Karpas-422 (cell line): ENCODE measurements around the gene SPTLC2. TPM values are rescaled to one million over a fixed set of nuclear protein-coding genes. Genes with fewer than 3 reads are reported as not detected.

Source experiments
- DNase-seq: peaks from one replicate; pipeline ENCODE4 v3.0.0-alpha.2; 2015
- H2AFZ ChIP-seq: fragments of 200-600 bp; sonication (generic); 2 replicates; pipeline ENCODE4 v1.6.1; 2014; ENCODE audit warnings: antibody characterized with exemption, low read length, mixed read lengths
- H3K27ac ChIP-seq: fragments of 200-600 bp; sonication (generic); 2 replicates; pipeline ENCODE4 v1.5.1; 2014; ENCODE audit warnings: mild to moderate bottlenecking, low read length, moderate library complexity
- H3K27me3 ChIP-seq: fragments of 200-600 bp; sonication (generic); 2 replicates; pipeline ENCODE4 v1.6.1; 2014; ENCODE audit warnings: low read length, mixed read lengths
- H3K36me3 ChIP-seq: fragments of 200-600 bp; sonication (generic); 2 replicates; pipeline ENCODE4 v1.6.1; 2014; ENCODE audit warnings: low read length, mixed read lengths; ENCODE audit not compliant: insufficient read depth
- H3K4me1 ChIP-seq: fragments of 200-600 bp; sonication (generic); 2 replicates; pipeline ENCODE4 v1.6.1; 2014; ENCODE audit warnings: mild to moderate bottlenecking, low read length, mixed read lengths
- H3K4me2 ChIP-seq: fragments of 200-600 bp; sonication (generic); 2 replicates; pipeline ENCODE4 v1.6.1; 2014; ENCODE audit warnings: low read length, low read depth, mild to moderate bottlenecking; ENCODE audit not compliant: poor library complexity, severe bottlenecking
- H3K4me3 ChIP-seq: fragments of 200-600 bp; sonication (generic); 2 replicates; pipeline ENCODE4 v1.5.1; 2014; ENCODE audit warnings: mild to moderate bottlenecking, antibody characterized with exemption, low read length, mixed read lengths
- H3K79me2 ChIP-seq: fragments of 200-600 bp; sonication (generic); 2 replicates; pipeline ENCODE4 v1.6.1; 2014; ENCODE audit warnings: mild to moderate bottlenecking, low read length, mixed read lengths
- H3K9ac ChIP-seq: fragments of 200-600 bp; sonication (generic); 2 replicates; pipeline ENCODE4 v1.6.0; 2014; ENCODE audit warnings: low read length
- H3K9me2 ChIP-seq: fragments of 200-600 bp; sonication (generic), shearing (Covaris generic); replicated peaks from 2 replicates; pipeline ENCODE4 v1.6.0; 2014; ENCODE audit warnings: mild to moderate bottlenecking, low read length, moderate library complexity; ENCODE audit not compliant: insufficient read depth
- H3K9me3 ChIP-seq: fragments of 300-700, 200-600 bp; sonication (generic); 2 replicates; pipeline ENCODE4 v1.6.1; 2014; ENCODE audit warnings: low read length, mixed read lengths
- H4K20me1 ChIP-seq: fragments of 200-600 bp; sonication (generic); 2 replicates; pipeline ENCODE4 v1.6.1; 2014; ENCODE audit warnings: mild to moderate bottlenecking, antibody characterized with exemption, low read length, low read depth; ENCODE audit not compliant: insufficient read depth
- total RNA-seq: library from RNA; depleted of rRNA; stranded (reverse); fragments of >200 nt; shearing (Covaris generic); gene quantifications from 2 replicates; pipeline ENCODE4 v1.2.3, GENCODE V29; 2014; ENCODE audit warnings: low replicate concordance

SPTLC2 gene
- total RNA-seq, 1 experiment from 2014 or later = 97.0 TPM

DNA sequence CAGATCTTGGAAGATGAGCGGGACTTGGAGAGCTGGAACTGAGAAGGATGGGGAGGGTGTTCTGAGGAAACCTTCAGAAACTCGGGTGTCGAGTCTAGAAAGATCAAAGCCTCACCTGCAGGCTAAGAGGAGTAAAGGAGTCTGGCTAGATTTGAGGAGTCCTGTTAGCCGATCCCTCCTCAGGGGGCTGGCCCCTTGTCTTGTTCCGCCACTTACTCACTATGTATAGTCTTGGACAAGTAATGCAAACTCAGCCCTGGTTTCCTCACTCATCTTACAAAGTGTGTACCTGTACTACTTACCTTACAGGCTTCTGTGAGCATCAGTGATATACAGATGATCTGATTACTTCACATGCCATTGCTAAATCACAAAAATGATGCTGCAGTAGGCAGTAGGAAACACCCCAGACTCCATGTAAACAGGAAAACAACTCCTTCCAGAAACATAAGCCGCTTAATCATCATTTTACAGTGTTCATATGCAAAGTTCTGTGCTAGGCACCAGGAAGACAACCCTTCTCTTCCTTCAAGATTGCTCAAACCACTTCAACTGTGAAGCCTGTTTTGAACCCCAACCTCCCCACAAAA lies 2.0 kb upstream of the SPTLC2 start:
- DNase-seq = no peak
- Histone ChIP-seq H2AFZ (peak overlapping the region; percentile 5; the same call in 1 of the 2 replicates), H3K4me3 (no peak overlapping the region)

DNA sequence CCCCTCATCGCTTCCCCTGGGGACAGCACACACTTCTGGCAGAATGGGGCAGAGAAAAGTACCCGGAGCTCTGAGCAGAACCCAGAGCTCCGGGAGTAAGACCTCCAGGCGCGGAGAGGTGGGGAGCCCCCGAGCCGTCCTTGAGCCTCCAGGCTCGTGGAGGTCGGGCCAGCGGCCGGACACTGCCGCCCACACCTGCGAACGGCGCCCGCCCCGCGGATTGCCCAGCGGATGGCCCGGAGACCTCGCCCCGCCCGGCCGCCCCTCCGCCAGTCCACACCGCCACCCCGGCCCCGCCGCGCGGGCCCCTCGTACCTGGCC lies 344 bp downstream of the SPTLC2 start:
- peaks cover 4% of the 10 kb centered on the region; the same call in 1 of the 2 replicates for H3K36me3 ChIP-seq
- no peak overlapping the region; the same call in 1 of the 2 replicates for H2AFZ ChIP-seq

More for the DNA sequence above, 2.0 kb upstream of the SPTLC2 start:
- H3K4me2 ChIP-seq = no peak overlapping the region
- H3K9me3 ChIP-seq = no peaks in the 10 kb centered on the region
- H3K36me3 ChIP-seq = peaks cover 4% of the 10 kb centered on the region; the same call in 1 of the 2 replicates
- no peaks in the 10 kb centered on the region for H3K27me3 ChIP-seq
- H3K4me1 ChIP-seq = peaks cover 24% of the 10 kb centered on the region
- peaks cover 2% of the 10 kb centered on the region; the same call in 1 of the 2 replicates for H4K20me1 ChIP-seq
- peaks cover 26% of the 10 kb centered on the region for H3K79me2 ChIP-seq
- no peak overlapping the region for H3K27ac ChIP-seq
- H3K9ac ChIP-seq = no peak overlapping the region
- no peaks in the 10 kb centered on the region for H3K9me2 ChIP-seq

DNA sequence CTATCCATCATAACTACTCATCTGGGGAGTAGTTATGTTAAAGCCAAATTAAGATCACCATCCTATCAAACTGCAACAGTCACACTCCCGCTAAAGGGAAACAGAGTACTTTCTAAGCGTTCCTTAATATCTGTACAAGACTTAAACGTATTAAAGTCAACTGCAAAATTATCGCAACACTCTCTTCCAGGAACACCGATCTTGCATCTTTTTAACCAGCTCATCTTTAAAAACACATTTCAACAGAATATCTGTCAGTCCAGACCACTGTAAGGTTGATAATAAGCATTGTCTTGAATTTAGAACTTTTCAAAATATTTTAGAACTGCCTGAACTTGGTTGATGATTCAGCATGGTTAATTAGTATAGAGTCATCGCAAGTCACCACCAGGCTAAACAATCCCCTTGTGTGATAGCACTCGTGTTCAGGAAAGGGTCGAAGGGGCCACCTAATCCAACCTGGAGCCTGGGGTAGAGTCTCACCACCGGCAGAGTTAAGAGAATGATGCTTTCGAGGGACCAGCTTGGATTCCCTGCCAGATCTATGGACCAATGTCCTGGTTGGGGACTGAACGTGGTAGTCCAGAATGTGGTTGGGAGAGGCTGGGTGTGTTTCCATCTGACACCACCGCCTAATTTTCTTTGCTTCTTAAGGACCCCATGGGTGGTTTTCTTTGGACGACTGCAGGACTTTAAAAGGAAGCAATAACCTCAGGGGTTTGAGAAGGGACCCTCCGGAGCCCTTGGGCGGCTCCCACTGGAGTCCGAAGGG lies 890 bp downstream of the SPTLC2 start:
- no peak overlapping the region; the same call in 1 of the 2 replicates for H2AFZ ChIP-seq
- DNase-seq = peak; percentile 78
- H3K79me2 ChIP-seq = peaks cover 54% of the 10 kb centered on the region
- H3K4me1 ChIP-seq = peaks cover 39% of the 10 kb centered on the region
- peaks cover 2% of the 10 kb centered on the region; the same call in 1 of the 2 replicates for H4K20me1 ChIP-seq
- H3K27ac ChIP-seq = peak overlapping the region; percentile 52
- H3K36me3 ChIP-seq = peaks cover 4% of the 10 kb centered on the region; the same call in 1 of the 2 replicates
- peak overlapping the region; percentile 82 for H3K9ac ChIP-seq
- no peaks in the 10 kb centered on the region for H3K9me2 ChIP-seq
- no peaks in the 10 kb centered on the region for H3K27me3 ChIP-seq
- H3K9me3 ChIP-seq = no peaks in the 10 kb centered on the region
- H3K4me2 ChIP-seq = peak overlapping the region; percentile 79
- H3K4me3 ChIP-seq = peak overlapping the region; percentile 77

More for the DNA sequence above, 344 bp downstream of the SPTLC2 start:
- H4K20me1 ChIP-seq = peaks cover 2% of the 10 kb centered on the region; the same call in 1 of the 2 replicates
- peaks cover 39% of the 10 kb centered on the region for H3K4me1 ChIP-seq
- no peak for DNase-seq
- H3K9me3 ChIP-seq = no peaks in the 10 kb centered on the region
- H3K4me2 ChIP-seq = peak overlapping the region; percentile 79
- H3K4me3 ChIP-seq = peak overlapping the region; percentile 77
- peaks cover 50% of the 10 kb centered on the region for H3K79me2 ChIP-seq
- H3K27me3 ChIP-seq = no peaks in the 10 kb centered on the region
- H3K27ac ChIP-seq = peak overlapping the region; percentile 52
- H3K9ac ChIP-seq = peak overlapping the region; percentile 82
- H3K9me2 ChIP-seq = no peaks in the 10 kb centered on the region

DNA sequence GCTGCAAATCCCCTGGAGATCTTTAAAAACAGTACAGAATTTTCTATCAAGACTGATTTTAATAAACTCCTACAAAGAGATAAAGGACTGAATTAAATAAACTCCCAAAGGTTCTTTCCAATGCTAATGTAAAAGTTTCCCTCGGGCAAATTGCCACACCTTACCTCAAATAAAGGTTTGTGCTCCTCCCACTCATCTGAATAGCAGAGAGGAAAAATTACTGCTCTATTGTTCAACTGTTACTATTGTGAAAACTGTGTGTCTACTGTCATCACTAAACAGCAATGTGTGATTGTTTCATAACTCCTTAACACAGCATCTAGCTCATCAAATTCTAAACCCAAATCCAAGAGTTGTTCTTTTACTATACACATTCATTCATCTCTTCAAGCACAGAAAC lies 3.2 kb downstream of the SPTLC2 start:
- H3K9me2 ChIP-seq = no peaks in the 10 kb centered on the region
- peaks cover 77% of the 10 kb centered on the region for H3K79me2 ChIP-seq
- no peaks in the 10 kb centered on the region for H3K27me3 ChIP-seq
- H2AFZ ChIP-seq = no peak overlapping the region
- H4K20me1 ChIP-seq = peaks cover 2% of the 10 kb centered on the region; the same call in 1 of the 2 replicates
- peak overlapping the region; percentile 58 for H3K27ac ChIP-seq
- peaks cover 49% of the 10 kb centered on the region for H3K4me1 ChIP-seq
- DNase-seq = no peak
- H3K36me3 ChIP-seq = peaks cover 4% of the 10 kb centered on the region; the same call in 1 of the 2 replicates
- peak overlapping the region; percentile 31 for H3K4me2 ChIP-seq
- H3K9me3 ChIP-seq = no peaks in the 10 kb centered on the region
- H3K9ac ChIP-seq = peak overlapping the region; percentile 3
- peak overlapping the region; percentile 11; the same call in 1 of the 2 replicates for H3K4me3 ChIP-seq

DNA sequence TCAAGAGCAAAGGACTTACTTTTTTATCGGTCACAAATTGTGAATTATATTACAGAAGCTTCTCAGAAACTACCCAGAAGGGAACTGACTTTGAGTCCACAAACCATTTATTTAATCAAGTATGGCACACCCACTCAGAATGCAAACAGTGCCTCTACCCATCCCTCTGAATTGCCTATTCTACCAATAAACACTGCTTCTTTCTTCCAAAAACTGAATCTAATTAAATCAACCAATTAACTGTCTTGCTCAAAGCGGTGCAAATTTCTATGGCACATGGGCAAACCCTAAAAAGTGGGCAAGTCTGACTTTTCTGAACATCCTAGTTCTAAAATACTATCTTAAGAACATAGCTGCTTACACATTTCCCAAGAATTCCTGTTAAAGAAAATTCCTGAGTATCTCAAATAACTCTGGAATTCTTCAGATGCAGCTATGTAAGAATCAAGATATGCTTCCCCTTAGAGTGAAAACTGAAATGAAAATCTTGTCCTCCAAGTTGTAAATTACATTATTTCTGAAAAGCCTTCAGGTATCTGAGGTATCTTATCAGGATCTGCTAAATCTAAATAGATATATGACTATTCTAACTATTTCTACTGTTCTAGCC lies 4.3 kb downstream of the SPTLC2 start:
- Histone ChIP-seq H3K27ac (peak overlapping the region; percentile 58; the same call in 1 of the 2 replicates), H3K79me2 (peaks cover 87% of the 10 kb centered on the region), H3K4me3 (no peak overlapping the region), H3K4me1 (peaks cover 54% of the 10 kb centered on the region), H3K4me2 (peak overlapping the region; percentile 31), H2AFZ (no peak overlapping the region), H3K36me3 (peaks cover 4% of the 10 kb centered on the region; the same call in 1 of the 2 replicates), H3K9me3 (no peaks in the 10 kb centered on the region), H4K20me1 (peaks cover 8% of the 10 kb centered on the region; the same call in 1 of the 2 replicates), H3K9ac (no peak overlapping the region), H3K27me3 (no peaks in the 10 kb centered on the region), H3K9me2 (no peaks in the 10 kb centered on the region)
- no peak for DNase-seq

DNA sequence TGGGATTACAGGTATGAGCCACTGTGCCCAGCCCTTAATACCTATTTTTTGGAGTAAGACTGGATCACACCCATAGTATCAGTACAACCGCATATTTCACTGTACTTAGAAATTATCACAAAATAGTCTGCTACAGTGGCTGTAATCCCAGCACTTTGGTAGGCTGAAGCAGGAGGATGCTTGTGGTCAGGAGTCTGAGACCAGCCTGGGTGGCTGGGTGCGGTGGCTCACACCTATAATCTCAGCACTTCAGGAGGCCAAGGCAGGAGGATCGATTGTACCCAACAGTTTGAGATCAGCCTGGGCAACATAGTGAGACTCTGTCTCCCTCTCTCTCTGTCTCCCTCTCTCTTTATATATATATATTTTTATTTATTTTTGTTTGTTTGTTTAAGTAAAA lies 5.9 kb downstream of the SPTLC2 start:
- H3K9me3 ChIP-seq = no peaks in the 10 kb centered on the region
- H3K4me3 ChIP-seq = no peak overlapping the region
- no peak overlapping the region for H3K9ac ChIP-seq
- peaks cover 8% of the 10 kb centered on the region; the same call in 1 of the 2 replicates for H4K20me1 ChIP-seq
- no peak overlapping the region for H3K4me2 ChIP-seq
- H2AFZ ChIP-seq = no peak overlapping the region
- H3K27ac ChIP-seq = no peak overlapping the region
- H3K27me3 ChIP-seq = no peaks in the 10 kb centered on the region
- H3K4me1 ChIP-seq = peaks cover 67% of the 10 kb centered on the region
- H3K36me3 ChIP-seq = peaks cover 4% of the 10 kb centered on the region; the same call in 1 of the 2 replicates
- H3K79me2 ChIP-seq = peaks cover 97% of the 10 kb centered on the region
- no peak for DNase-seq
- H3K9me2 ChIP-seq = no peaks in the 10 kb centered on the region

DNA sequence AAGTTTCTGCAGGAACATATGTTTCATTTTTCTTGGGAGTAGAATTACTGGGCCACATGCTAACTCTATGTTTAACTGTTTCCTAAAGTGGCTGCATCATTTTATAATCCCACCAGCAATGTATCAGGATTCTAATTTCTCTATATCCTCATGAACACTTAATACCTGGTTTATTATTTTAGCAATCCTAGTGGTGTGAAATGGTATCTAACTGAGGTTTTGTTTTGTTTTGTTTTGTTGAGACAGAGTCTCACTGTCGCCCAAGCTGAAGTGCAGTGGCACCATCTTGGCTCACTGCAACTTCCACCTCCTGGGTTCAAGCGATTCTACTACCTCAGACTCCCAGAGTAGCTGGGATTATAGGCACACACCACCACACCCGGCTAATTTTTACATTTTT lies 6.5 kb downstream of the SPTLC2 start:
- Histone ChIP-seq H3K4me3 (no peak overlapping the region), H4K20me1 (peaks cover 7% of the 10 kb centered on the region; the same call in 1 of the 2 replicates), H3K79me2 (peaks cover 97% of the 10 kb centered on the region), H3K27me3 (no peaks in the 10 kb centered on the region), H3K9me3 (no peaks in the 10 kb centered on the region), H3K9me2 (no peaks in the 10 kb centered on the region), H3K4me2 (no peak overlapping the region), H3K36me3 (peaks cover 4% of the 10 kb centered on the region; the same call in 1 of the 2 replicates), H3K9ac (no peak overlapping the region), H3K4me1 (peaks cover 71% of the 10 kb centered on the region), H2AFZ (no peak overlapping the region), H3K27ac (no peak overlapping the region)
- no peak for DNase-seq
